ENCODE results near the gene SPRYD3. TPM values are rescaled to one million over a fixed set of nuclear protein-coding genes. Genes with fewer than 3 reads are reported as not detected.

Gene SPRYD3
- total and polyA plus RNA-seq, 11 donors: 26.0 to 94.7 (median 48.5) TPM

DNA sequence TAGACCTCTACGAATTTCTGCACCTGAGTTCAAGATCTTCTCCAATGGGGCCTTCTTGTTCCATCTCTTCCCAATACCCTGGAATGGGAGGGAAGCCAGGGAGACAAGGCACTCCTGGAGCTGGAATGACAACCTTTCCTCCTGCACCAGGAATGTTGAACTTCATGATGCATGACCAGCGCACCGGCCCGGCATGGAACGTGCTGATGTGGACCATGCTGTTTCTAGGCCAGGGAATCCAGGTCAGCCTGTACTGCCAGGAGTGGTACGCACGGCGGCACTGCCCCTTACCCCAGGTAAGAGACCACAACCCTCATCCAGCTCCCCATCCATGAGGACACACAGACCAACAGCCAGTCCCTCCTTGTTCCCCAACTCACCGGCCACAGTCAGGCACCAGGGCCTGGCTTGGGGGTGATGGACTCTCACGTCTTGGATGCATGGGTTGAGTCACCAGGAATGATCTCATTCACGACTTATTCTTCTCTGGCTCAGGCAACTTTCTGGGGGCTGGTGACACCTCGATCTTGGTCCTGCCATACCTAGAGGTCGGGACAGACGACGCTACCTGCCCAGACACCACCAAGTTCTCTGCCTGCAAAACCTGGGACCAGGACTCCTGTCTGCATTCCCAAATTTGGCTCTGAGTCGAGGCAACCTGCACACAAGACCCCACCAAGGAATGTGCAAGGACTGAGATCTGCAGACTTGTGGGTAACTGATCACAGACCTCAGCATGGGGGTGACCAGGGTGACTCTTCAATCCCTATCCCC lies 44.6 kb upstream of the SPRYD3 start:
- WGBS, 4 donors: 90 to 95% (median 93%) methylated on average over 10 to 16 of the region's 16 CpGs
- Histone ChIP-seq H3K4me3 (no peak overlapping the region), H3K4me1 (no peaks in the 10 kb centered on the region), H3K36me3 (no peaks in the 10 kb centered on the region), H3K27ac (no peak overlapping the region), H3K9me3 (no peaks in the 10 kb centered on the region), H3K27me3 (no peaks in the 10 kb centered on the region)
- intact Hi-C loops (cut with DNase I): no loop called here
- no peak for ATAC-seq
- peak in 1 of 5 donors; percentile 12 for DNase-seq
- TF ChIP-seq POLR2A (IDR thresholded peaks at IDR 0.05): no peak

DNA sequence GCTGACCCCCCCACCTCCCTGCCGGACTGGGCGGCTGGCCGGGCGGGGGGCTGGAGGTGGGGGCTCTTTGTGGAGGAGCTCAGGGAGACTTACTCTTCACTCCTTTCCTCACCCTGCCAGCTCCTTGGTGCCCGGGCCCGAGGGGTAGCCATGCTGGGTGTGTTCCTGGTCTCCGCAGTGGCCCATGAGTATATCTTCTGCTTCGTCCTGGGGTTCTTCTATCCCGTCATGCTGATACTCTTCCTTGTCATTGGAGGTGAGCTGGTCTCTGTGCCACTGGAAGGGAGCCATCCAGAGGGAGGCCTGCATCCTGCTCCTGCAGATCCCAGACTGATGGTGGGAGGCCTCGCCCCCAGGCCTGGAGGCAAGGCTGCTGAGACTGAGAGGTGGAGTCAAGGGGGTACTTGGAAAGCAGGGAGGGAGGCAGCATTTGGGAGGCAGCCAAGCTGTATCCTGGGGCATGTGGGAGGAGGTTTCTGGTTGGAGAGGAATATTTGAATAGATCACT lies 43.8 kb upstream of the SPRYD3 start:
- peak in 1 of 5 donors; percentile 14 for DNase-seq
- no peak for ATAC-seq
- Histone ChIP-seq H3K4me3 (no peak overlapping the region), H3K27me3 (no peaks in the 10 kb centered on the region), H3K9me3 (no peaks in the 10 kb centered on the region), H3K4me1 (no peaks in the 10 kb centered on the region), H3K36me3 (no peaks in the 10 kb centered on the region), H3K27ac (no peak overlapping the region)
- TF ChIP-seq CTCF (IDR thresholded peaks at IDR 0.05) (no peak), POLR2A (IDR thresholded peaks at IDR 0.05) (no peak)
- WGBS, 4 donors: 94 to 96% (median 95%) methylated on average over 10 of the region's 10 CpGs
- intact Hi-C loops (cut with DNase I): no loop called here

- Histone ChIP-seq H3K4me1 (peaks cover 0 to 10% (median 3%) of the 10 kb centered on the region in 12 donors), H3K27ac (no peak overlapping the region), H3K9me3 (no peaks in the 10 kb centered on the region), H3K4me3 (no peak overlapping the region), H3K27me3 (no peaks in the 10 kb centered on the region), H3K36me3 (no peaks in the 10 kb centered on the region)
- no peak for TF ChIP-seq POLR2A (IDR thresholded peaks at IDR 0.05)
- DNase-seq: peak in 1 of 5 donors; percentile 10
- intact Hi-C loops (cut with DNase I): no loop called here
- ATAC-seq: no peak
- 70 to 80% (median 77%) methylated on average over 12 of the region's 12 CpGs for WGBS, 4 donors
Measured at GRCh38 chr12:53120685-53121525, 41.7 kb upstream of the SPRYD3 start.

GRCh38 chr12:53118751-53119300 lies 39.6 kb upstream of the SPRYD3 start:
- 87 to 92% (median 91%) methylated on average over 8 of the region's 8 CpGs for WGBS, 4 donors
- Histone ChIP-seq H3K4me1 (peaks cover 0 to 14% (median 7%) of the 10 kb centered on the region in 12 donors), H3K4me3 (no peak overlapping the region), H3K27ac (no peak overlapping the region), H3K36me3 (no peaks in the 10 kb centered on the region), H3K27me3 (no peaks in the 10 kb centered on the region), H3K9me3 (no peaks in the 10 kb centered on the region)
- TF ChIP-seq CTCF (IDR thresholded peaks at IDR 0.05): no peak
- no peak for TF ChIP-seq POLR2A (IDR thresholded peaks at IDR 0.05)
- intact Hi-C loops (cut with DNase I): loop anchor here in 2 of 10 donors (5.0 kb wide), 2 partner anchors 33 to 38 kb away; no protein-coding TSS in a partner anchor
- DNase-seq: peak in 1 of 5 donors; percentile 5
- ATAC-seq: no peak

Data from heart left ventricle (tissue), 16 donors.